SKM-1 treated with dmso at 0.1 percent for 144 hours (cell line): ENCODE results near the gene UTP14A.

Experiments used
- DNase-seq: peaks from one replicate; lab custom pipeline; 2025; ENCODE audit not compliant: unreplicated experiment; lab: John Stamatoyannopoulos, UW

Gene UTP14A

GRCh38 chrX:129940721-129941120, 34.8 kb downstream of the UTP14A start:
- no peak for DNase-seq

GRCh38 chrX:129945131-129945530, 39.2 kb downstream of the UTP14A start:
- no peak for DNase-seq

GRCh38 chrX:129953334-129953648, 47.3 kb downstream of the UTP14A start:
- no peak for DNase-seq

DNA sequence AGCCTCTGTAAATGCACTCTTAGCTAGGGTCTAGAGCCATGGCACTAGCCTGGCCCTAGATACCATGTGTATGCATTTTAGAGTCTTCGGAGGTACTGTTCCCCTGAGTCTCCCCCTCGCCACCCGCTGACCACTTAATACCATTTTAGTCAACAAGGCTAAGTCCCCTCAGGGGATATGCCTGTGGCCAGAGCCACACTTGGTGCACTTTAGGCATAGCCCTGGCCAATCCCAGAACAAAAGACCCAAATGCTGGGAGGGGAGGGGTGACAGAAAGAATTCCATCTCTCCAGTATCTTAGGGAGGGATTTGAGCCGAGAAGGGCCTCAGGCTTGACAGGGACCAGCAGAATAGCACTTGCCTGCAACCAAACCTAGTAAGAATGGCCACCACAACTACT, 47.9 kb downstream of the UTP14A start:
- DNase-seq = no peak

DNA sequence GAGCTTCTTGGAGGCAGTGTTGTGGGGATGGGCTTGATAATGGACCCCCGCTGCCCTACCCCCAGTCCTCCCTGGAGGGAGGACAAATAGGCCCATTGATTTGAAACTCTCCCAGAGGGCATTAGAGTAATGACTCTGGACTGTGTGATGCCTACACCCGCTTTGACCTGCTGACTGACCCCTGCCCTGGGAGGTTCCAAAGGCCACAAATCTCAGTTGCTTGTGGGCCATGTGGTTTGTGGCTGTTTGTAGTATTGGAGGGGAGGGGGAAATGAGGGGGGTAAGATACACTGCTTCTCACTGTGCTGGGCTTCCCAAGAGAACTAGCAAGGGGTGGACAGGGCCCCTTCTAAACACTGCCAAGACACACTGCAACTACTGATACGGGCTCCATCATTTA, 48.8 kb downstream of the UTP14A start:
- no peak for DNase-seq

GRCh38 chrX:129955682-129956081, 49.7 kb downstream of the UTP14A start:
- no peak for DNase-seq

GRCh38 chrX:129956145-129956544, 50.2 kb downstream of the UTP14A start:
- no peak for DNase-seq

DNA sequence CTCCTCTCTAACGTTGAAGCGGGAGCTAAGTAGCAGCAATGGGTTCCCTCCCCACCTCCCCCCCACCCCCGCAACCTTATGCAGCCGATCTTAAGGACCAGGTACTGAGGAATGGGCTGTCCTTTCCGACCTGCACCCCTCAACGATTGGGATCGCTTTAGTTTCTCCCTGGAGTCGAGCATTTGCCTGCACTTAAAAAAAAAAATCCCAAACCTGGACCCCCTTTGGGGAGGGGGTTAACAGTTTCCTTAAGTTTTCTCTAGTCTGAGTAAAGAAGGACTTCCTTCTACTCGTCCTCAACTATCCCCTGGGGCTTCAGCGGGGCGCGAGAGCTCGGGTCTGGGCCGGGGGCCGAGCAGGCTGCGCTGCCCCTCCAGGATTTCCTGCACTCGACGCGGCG, 50.8 kb downstream of the UTP14A start:
- no peak for DNase-seq

- peak; percentile 72 for DNase-seq
Measured at GRCh38 chrX:129957241-129958082, 51.5 kb downstream of the UTP14A start.

DNA sequence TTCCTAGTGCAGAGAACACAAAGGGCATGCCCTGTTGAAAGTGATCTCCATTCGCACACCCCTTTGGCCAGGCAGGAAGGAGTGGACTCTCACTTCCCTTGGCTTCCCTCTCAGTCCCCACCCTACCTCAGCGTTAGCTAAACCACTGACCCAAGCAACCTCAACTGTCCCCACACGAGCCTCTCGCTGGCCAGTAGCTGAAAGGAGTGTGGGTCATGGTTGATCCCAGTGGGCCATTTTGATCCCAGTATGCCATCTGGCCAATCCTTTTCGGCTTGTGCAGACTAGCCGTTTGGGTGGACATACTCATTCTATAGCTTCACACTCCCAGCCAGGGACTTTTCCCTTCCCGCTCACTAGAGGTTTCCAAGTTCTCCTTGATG, 52.1 kb downstream of the UTP14A start:
- no peak for DNase-seq

DNA sequence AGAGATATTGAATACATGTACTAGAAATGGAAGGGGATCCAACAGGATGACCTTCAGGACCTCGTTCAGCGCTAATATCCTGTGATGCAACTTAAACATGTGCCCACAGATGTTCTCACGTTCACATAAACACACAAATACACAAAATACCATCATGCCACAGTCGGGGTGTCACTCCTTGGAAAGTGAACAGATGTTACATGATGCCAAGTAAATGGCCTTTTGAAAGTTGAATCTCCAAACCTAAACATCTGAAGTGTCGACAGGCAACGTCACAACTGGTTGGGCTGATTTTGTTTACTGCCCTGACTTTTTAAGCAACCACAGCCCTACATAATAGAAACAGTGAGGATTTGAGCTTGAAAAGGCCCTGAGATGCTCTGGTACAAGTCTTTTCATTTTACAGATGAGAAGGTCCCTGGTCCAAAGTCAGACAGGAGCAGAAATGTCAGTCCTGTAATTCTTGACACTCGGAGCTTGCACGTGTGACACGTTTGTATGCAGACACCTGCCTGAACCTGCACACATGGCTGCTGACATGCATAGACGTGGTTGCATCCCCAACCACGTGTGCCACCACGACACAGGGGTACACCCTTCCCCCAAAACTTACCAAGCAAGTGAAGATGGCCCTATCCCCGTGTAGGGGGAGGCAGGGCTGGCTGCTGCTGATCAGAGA, 53.0 kb downstream of the UTP14A start:
- no peak for DNase-seq

GRCh38 chrX:129959493-129959832, 53.5 kb downstream of the UTP14A start:
- DNase-seq = no peak

- peak; percentile 63 for DNase-seq
Measured at GRCh38 chrX:129961180-129962083, 55.5 kb downstream of the UTP14A start.

DNA sequence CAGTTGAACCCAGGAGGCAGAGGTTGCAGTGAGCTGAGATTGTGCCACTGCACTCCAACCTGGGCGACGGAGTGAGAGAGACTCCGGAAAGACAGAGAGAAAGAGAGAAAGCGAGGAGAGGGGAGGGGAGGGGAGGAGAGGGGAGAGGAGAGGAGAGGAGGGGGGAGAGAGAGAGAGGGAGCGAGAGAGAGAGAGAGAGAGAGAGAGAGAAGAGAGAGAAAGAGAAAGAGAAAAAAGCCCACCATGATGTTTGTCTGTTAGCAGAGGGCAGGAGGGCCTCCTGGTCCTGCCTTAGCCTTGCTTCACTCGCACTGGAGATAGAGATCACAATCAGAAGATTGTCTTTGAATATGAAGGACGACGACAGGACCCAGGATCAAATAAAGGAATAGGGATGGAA, 57.8 kb downstream of the UTP14A start:
- no peak for DNase-seq

- no peak for DNase-seq
Measured at GRCh38 chrX:129965166-129965565, 59.2 kb downstream of the UTP14A start.

DNA sequence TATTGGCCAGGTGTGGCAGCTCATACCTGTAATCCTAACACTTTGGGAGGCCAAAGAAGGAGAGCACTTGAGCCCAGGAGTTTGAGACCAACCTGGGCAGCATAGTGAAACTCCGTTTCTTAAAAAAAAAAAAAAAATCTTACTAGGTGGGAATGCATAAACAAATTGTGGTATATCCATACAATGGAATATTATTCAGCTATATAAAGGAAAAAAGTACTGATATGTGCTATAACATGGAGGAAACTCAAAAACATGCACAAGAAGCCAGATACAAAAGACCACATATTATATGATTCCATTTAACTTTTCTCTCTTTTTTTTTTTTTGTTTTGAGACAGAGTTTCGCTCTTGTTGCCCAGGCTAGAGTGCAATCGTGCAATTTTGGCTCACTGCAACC, 63.0 kb downstream of the UTP14A start:
- DNase-seq = no peak

GRCh38 chrX:129976441-129976840, 70.5 kb downstream of the UTP14A start:
- no peak for DNase-seq
